Neuronal stem cell (in vitro differentiated cells): ENCODE results near the gene DGCR6L.
A peak's percentile ranks its signal among the peaks of the same experiment; 100 is the strongest.
"Not testable (repeated sequence)": the region's sequence is repeated elsewhere in the genome, so short reads cannot be mapped to it uniquely, and the experiment has no call there.

Experiments used
- DNase-seq: peaks from one replicate; pipeline ENCODE4 v3.0.0-alpha.2; 2013; ENCODE audit warnings: low spot score
- H2AFZ ChIP-seq: one replicate; pipeline ENCODE4 v1.6.1; 2013; ENCODE audit warnings: mild to moderate bottlenecking, low read length, inconsistent platforms
- H2AK5ac ChIP-seq: 2 replicates; pipeline ENCODE4 v1.6.1; 2013; ENCODE audit warnings: low read depth, mild to moderate bottlenecking, inconsistent platforms, low read length, moderate library complexity, mixed read lengths
- H2BK120ac ChIP-seq: 2 replicates; pipeline ENCODE4 v1.6.1; 2013; ENCODE audit warnings: low read depth, mild to moderate bottlenecking, inconsistent platforms, low read length, moderate library complexity, mixed read lengths
- H2BK12ac ChIP-seq: one replicate; pipeline ENCODE4 v1.6.1; 2013; ENCODE audit warnings: low read length, inconsistent platforms
- H2BK15ac ChIP-seq: 2 replicates; pipeline ENCODE4 v1.6.1; 2013; ENCODE audit warnings: mild to moderate bottlenecking, low read length, inconsistent platforms, mixed read lengths
- H2BK5ac ChIP-seq: one replicate; pipeline ENCODE4 v1.6.1; 2013; ENCODE audit warnings: inconsistent platforms, mild to moderate bottlenecking, low read length, moderate library complexity
- H3K14ac ChIP-seq: one replicate; pipeline ENCODE4 v1.6.1; 2013; ENCODE audit warnings: low read length, inconsistent platforms
- H3K18ac ChIP-seq: 2 replicates; pipeline ENCODE4 v1.6.1; 2013; ENCODE audit warnings: low read length, inconsistent platforms
- H3K23ac ChIP-seq: 2 replicates; pipeline ENCODE4 v1.6.1; 2013; ENCODE audit warnings: low read depth, mild to moderate bottlenecking, mixed read lengths, low read length, inconsistent platforms; ENCODE audit not compliant: poor library complexity
- H3K27ac ChIP-seq: replicated peaks from 3 replicates; pipeline ENCODE4 v1.5.1; 2013; ENCODE audit warnings: low read length, inconsistent platforms
- H3K27me3 ChIP-seq, 3 experiments: 2 replicates each; pipeline ENCODE4 v1.6.1; 2013; ENCODE audit warnings: low read length in 3 of 3, mild to moderate bottlenecking in 2 of 3, inconsistent platforms in 1 of 3, low read depth in 1 of 3, mixed read lengths in 1 of 3, moderate library complexity in 1 of 3; ENCODE audit not compliant: control insufficient read depth in 3 of 3, insufficient read depth in 3 of 3
- H3K36me3 ChIP-seq, 2 donors: replicated peaks in 1 of 2; 2 replicates each; pipeline ENCODE4 v1.6.1; 2013; ENCODE audit warnings: low read length in 2 of 2; ENCODE audit not compliant: control insufficient read depth in 2 of 2, insufficient read depth in 2 of 2
- H3K4ac ChIP-seq: 2 replicates; pipeline ENCODE4 v1.6.1; 2013; ENCODE audit warnings: inconsistent platforms, mild to moderate bottlenecking, low read length, moderate library complexity
- H3K4me1 ChIP-seq, 2 donors: 1 replicate in 1 of 2; 2 replicates in 1 of 2; pipeline ENCODE4 v1.6.1; 2013; ENCODE audit warnings: low read length in 2 of 2, low read depth in 1 of 2; ENCODE audit not compliant: control insufficient read depth in 2 of 2, insufficient read depth in 1 of 2
- H3K4me2 ChIP-seq: one replicate; pipeline ENCODE4 v1.6.1; 2013; ENCODE audit warnings: mild to moderate bottlenecking, low read length, inconsistent platforms; ENCODE audit not compliant: insufficient read depth, poor library complexity, severe bottlenecking
- H3K4me3 ChIP-seq, 2 donors: 2 replicates each; pipeline ENCODE4 v1.5.1; 2013; ENCODE audit warnings: low read length in 2 of 2, mild to moderate bottlenecking in 2 of 2, inconsistent platforms in 1 of 2, moderate library complexity in 1 of 2
- H3K79me1 ChIP-seq: one replicate; pipeline ENCODE4 v1.6.1; 2013; ENCODE audit warnings: low read depth, mild to moderate bottlenecking, inconsistent platforms, low read length, moderate library complexity
- H3K9ac ChIP-seq: one replicate; pipeline ENCODE4 v1.6.1; 2013; ENCODE audit warnings: mild to moderate bottlenecking, low read depth, low read length, inconsistent platforms; ENCODE audit not compliant: poor library complexity
- H3K9me3 ChIP-seq, 2 donors: replicated peaks in 1 of 2; 2 replicates each; pipeline versions ENCODE3 to v1.6.1; 2013; ENCODE audit warnings: low read length in 2 of 2, mild to moderate bottlenecking in 2 of 2, inconsistent platforms in 1 of 2, low read depth in 1 of 2, mixed read lengths in 1 of 2, moderate library complexity in 1 of 2; ENCODE audit not compliant: control insufficient read depth in 2 of 2, insufficient read depth in 1 of 2
- H4K8ac ChIP-seq: one replicate; pipeline ENCODE4 v1.6.1; 2013; ENCODE audit warnings: low read depth, mild to moderate bottlenecking, inconsistent platforms, low read length, moderate library complexity
- H4K91ac ChIP-seq: one replicate; pipeline ENCODE4 v1.6.1; 2013; ENCODE audit warnings: low read length, low read depth, mild to moderate bottlenecking, inconsistent platforms; ENCODE audit not compliant: poor library complexity
- WGBS, 2 donors: extraction: QIAGEN DNeasy Blood & Tissue Kit; methylation state at CpG; one replicate each; pipeline ENCODE4 v1.1.7; 2013; ENCODE audit warnings: missing lambda C conversion rate in 2 of 2, mixed read lengths in 1 of 2; ENCODE audit not compliant: insufficient read length in 2 of 2, insufficient replicate concordance in 1 of 2; ENCODE audit errors: extremely low coverage in 2 of 2; 5-methylcytosine and 5-hydroxymethylcytosine counted together

Gene DGCR6L

DNA sequence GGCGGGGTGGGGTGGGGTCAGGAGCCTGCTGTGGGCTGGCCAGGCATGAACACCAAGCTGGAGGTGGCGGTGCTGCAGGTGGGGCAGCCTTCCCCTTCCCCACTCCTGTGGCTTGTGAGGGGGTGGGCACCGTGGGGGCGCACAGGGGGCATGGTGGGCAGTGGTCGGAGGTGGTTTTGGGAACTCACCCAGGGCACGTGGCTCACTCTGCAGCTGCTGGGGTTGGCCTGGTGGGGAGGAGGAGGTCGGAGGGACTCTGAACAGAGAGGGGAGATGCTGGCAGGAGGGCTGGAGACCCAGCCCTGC lies 16.7 kb downstream of the DGCR6L start:
- H3K9ac ChIP-seq, H2AK5ac ChIP-seq, H2AFZ ChIP-seq, H2BK12ac ChIP-seq, DNase-seq, H3K27ac ChIP-seq, H4K8ac ChIP-seq, H4K91ac ChIP-seq, H3K4ac ChIP-seq, H3K9me3 ChIP-seq, H3K14ac ChIP-seq, H3K18ac ChIP-seq, H3K36me3 ChIP-seq, H2BK15ac ChIP-seq, H3K4me3 ChIP-seq, H2BK120ac ChIP-seq, H3K4me1 ChIP-seq, H3K4me2 ChIP-seq, H3K79me1 ChIP-seq: not testable (repeated sequence)
- Histone ChIP-seq H2BK5ac (peak overlapping the region; percentile 75), H3K27me3 (peaks cover 0 to 42% (median 23%) of the 10 kb centered on the region in 3 experiments), H3K23ac (peak overlapping the region; percentile 96)
- no CpG with 5 or more reads among the region's 7 CpGs for WGBS, 2 donors

DNA sequence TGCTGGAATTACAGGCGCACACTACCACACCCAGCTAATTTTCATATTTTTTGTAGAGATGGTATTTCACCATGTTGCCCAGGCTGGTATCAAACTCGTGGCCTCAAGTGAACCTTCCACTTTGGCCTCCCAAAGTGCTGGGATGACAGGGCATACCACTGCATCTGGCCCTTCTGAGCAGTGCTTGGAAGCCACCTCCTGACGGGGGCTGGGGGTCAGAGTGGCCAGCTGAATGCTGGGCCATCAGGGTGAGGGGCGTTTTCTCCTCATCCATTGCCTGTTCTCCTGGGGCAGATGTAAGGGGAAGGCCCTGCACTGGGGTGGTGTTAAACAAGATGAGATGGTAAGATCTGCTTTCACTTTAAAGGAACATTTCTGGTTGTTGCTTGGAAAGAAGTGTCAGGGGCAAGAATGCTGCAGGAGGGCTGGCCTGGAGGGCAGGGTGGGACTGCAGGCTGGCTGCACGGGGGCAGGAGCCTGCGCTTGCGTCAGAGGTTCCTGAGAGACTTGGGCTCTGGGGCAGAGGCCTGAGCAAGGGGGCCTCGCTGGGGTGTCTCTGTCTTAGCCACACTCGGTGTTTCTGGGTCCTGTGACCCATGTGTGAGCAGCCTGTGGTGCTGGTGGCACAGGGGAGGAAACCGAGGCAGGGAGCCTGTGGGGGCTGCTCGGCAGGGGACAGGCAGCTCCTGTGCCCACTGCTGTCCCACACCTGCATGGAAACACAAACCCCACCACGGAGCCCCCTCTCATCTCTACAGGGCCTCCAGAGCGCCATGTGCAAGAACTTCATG lies 17.2 kb downstream of the DGCR6L start:
- H3K27ac ChIP-seq, result no peak overlapping the region
- H4K91ac ChIP-seq, result no peak overlapping the region
- WGBS, 2 donors, result no CpG with 5 or more reads among the region's 13 CpGs
- H3K79me1 ChIP-seq, result peaks cover 2% of the 10 kb centered on the region
- no peak overlapping the region for H3K4ac ChIP-seq
- no peak overlapping the region for H3K4me3 ChIP-seq
- no peak overlapping the region for H2AK5ac ChIP-seq
- no peaks in the 10 kb centered on the region for H3K36me3 ChIP-seq
- peaks cover 0 to 48% (median 28%) of the 10 kb centered on the region in 3 experiments for H3K27me3 ChIP-seq
- no peak overlapping the region for H3K9ac ChIP-seq
- no peak overlapping the region for H3K18ac ChIP-seq
- peaks cover 2 to 5% of the 10 kb centered on the region in 2 donors for H3K4me1 ChIP-seq
- H2BK12ac ChIP-seq, result no peak overlapping the region
- H3K9me3 ChIP-seq, result no peaks in the 10 kb centered on the region
- H2BK5ac ChIP-seq, result peak overlapping the region; percentile 75
- H4K8ac ChIP-seq, result no peak overlapping the region
- H3K4me2 ChIP-seq, result no peak overlapping the region
- peak overlapping the region; percentile 96 for H3K23ac ChIP-seq
- no peak overlapping the region for H2BK15ac ChIP-seq
- H3K14ac ChIP-seq, result no peak overlapping the region
- no peak overlapping the region for H2BK120ac ChIP-seq
- DNase-seq, result no peak
- H2AFZ ChIP-seq, result no peak overlapping the region

DNA sequence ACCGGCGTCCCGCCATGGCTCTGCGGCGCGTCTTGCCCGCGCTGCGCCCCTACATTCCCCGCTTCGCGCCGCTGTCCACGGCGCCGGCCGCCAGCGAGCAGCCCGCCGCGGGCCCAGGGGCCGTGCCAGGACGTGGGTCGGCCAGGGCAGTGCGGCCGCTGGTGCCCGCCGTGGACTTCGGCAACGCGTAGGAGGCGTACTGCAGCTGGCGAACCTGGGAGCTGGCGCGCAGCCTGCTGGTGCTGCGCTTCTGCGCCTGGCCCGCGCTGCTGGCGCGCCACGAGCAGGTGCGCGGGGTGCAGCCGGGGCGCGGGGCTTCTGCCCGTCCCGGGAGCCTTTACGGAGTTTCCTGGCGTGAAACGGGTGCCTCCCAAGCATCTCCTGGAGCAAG lies 20.1 kb downstream of the DGCR6L start:
- H3K9me3 ChIP-seq, result no peaks in the 10 kb centered on the region
- H3K18ac ChIP-seq, result peak overlapping the region; percentile 48
- peak overlapping the region; percentile 33 to 85 for H3K4me3 ChIP-seq
- H3K79me1 ChIP-seq, result peaks cover 2% of the 10 kb centered on the region
- peak overlapping the region; percentile 41 for H2BK12ac ChIP-seq
- no peak for DNase-seq
- H3K4me1 ChIP-seq, result peaks cover 2 to 5% of the 10 kb centered on the region in 2 donors
- no peak overlapping the region for H3K14ac ChIP-seq
- H4K8ac ChIP-seq, result no peak overlapping the region
- H2BK15ac ChIP-seq, result no peak overlapping the region
- peaks cover 0 to 67% (median 39%) of the 10 kb centered on the region in 3 experiments for H3K27me3 ChIP-seq
- no peak overlapping the region for H3K4ac ChIP-seq
- peak overlapping the region; percentile 92 for H2AFZ ChIP-seq
- H3K36me3 ChIP-seq, result no peaks in the 10 kb centered on the region
- peak overlapping the region; percentile 81 for H3K9ac ChIP-seq
- peak overlapping the region; percentile 91 for H3K23ac ChIP-seq
- peak overlapping the region; percentile 99 for H3K4me2 ChIP-seq
- H2AK5ac ChIP-seq, result no peak overlapping the region
- no CpG with 5 or more reads among the region's 52 CpGs for WGBS, 2 donors
- H2BK5ac ChIP-seq, result no peak overlapping the region
- no peak overlapping the region for H4K91ac ChIP-seq
- H2BK120ac ChIP-seq, result no peak overlapping the region
- H3K27ac ChIP-seq, result no peak overlapping the region

DNA sequence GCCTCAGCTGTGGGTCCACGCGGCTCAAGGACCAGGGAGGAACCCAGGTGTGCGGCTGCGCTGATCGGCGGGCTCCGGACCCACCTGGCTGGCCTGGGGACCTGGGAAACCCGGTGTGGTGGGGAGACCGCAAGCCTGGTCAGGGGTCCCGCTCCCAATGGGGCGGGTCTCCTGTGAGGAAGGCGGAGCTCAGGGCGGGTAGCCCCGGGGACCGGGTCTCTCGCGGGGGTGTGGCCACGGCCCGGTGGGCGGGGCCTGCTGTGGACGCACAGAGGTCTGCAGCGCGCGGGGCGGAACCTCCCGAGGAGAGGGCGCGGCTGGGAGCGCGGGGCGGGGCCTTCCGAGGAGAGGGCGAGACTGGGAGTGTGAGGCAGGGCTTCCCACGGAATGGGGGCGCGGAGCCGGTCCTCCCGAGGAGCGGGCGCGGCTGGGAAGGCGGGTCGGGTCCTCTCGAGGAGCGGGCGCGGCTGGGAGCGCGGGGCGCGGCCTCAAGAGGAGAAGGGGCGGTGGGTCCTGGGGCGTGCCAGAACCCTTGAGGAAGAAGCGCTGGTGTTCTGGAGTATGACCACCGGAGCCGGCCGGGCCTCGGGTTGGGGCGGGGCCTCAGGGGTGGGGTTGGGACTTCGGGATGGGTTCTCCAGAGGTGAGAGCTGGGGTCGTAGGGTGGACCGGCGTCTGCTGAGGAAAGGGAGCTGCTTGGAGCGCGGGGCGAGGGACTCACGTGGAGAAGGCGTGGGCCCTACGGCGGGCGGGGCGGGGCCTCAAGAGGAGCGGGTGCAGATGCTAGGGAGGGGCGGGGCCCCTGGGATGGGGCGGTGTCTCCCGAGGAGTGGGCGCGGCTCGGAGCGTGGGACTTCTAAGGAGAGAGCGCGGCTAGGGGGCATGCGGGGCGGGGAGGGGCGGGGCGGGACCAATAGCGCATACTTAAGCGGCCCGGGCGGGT lies 20.8 kb downstream of the DGCR6L start:
- no peak overlapping the region for H2BK120ac ChIP-seq
- DNase-seq, result peak; percentile 92
- peak overlapping the region; percentile 70 for H2BK15ac ChIP-seq
- no peak overlapping the region for H3K14ac ChIP-seq
- peak overlapping the region; percentile 91 for H3K23ac ChIP-seq
- no peak overlapping the region for H2BK12ac ChIP-seq
- no peaks in the 10 kb centered on the region for H3K9me3 ChIP-seq
- H3K4me2 ChIP-seq, result peak overlapping the region; percentile 99
- H3K9ac ChIP-seq, result peak overlapping the region; percentile 86
- H2AK5ac ChIP-seq, result peak overlapping the region; percentile 78
- H4K8ac ChIP-seq, result no peak overlapping the region
- H3K27ac ChIP-seq, result no peak overlapping the region
- no peaks in the 10 kb centered on the region for H3K36me3 ChIP-seq
- peaks cover 0 to 67% (median 39%) of the 10 kb centered on the region in 3 experiments for H3K27me3 ChIP-seq
- H2AFZ ChIP-seq, result peak overlapping the region; percentile 92
- H2BK5ac ChIP-seq, result peak overlapping the region; percentile 84
- peak overlapping the region; percentile 91 for H3K18ac ChIP-seq
- H4K91ac ChIP-seq, result no peak overlapping the region
- no peak overlapping the region for H3K4ac ChIP-seq
- peaks cover 2 to 5% of the 10 kb centered on the region in 2 donors for H3K4me1 ChIP-seq
- H3K79me1 ChIP-seq, result peaks cover 2% of the 10 kb centered on the region
- peak overlapping the region; percentile 33 to 76 for H3K4me3 ChIP-seq
- no CpG with 5 or more reads among the region's 90 CpGs for WGBS, 2 donors
